SU-DHL-6 (cell line): Measurements from ENCODE around the gene AFAP1.

Source experiments
- H2AFZ ChIP-seq: fragments of 200-600 bp; sonication (generic); 2 replicates; pipeline ENCODE4 v1.6.1; 2014; ENCODE audit warnings: low read depth, mild to moderate bottlenecking, moderate library complexity, mixed read lengths, antibody characterized with exemption, low read length; ENCODE audit not compliant: severe bottlenecking
- H3F3A ChIP-seq: fragments of 200-600 bp; shearing (Covaris generic); 2 replicates; pipeline ENCODE4 v1.6.0; 2016; ENCODE audit warnings: antibody characterized with exemption, mild to moderate bottlenecking; ENCODE audit not compliant: insufficient read depth
- H3K27ac ChIP-seq: fragments of 200-600 bp; sonication (generic); 2 replicates; pipeline ENCODE4 v1.5.1; 2016; ENCODE audit warnings: low read depth, mild to moderate bottlenecking, low read length, moderate library complexity, mixed read lengths
- H3K27me3 ChIP-seq: fragments of 200-600 bp; sonication (generic), shearing (Covaris generic); 2 replicates; pipeline ENCODE4 v1.6.0; 2014; ENCODE audit warnings: mild to moderate bottlenecking, low read length
- H3K36me3 ChIP-seq: fragments of 200-600 bp; sonication (generic); 2 replicates; pipeline ENCODE4 v1.6.1; 2014; ENCODE audit warnings: mild to moderate bottlenecking, low read length, mixed read lengths
- H3K4me2 ChIP-seq: fragments of 300-600, 200-600 bp; shearing (Covaris generic), sonication (generic); 2 replicates; pipeline ENCODE4 v1.6.0; 2014; ENCODE audit warnings: low read length, low read depth, mild to moderate bottlenecking; ENCODE audit not compliant: poor library complexity, severe bottlenecking
- H3K4me3 ChIP-seq: fragments of 200-600 bp; sonication (generic); 2 replicates; pipeline ENCODE4 v1.5.1; 2014; ENCODE audit warnings: antibody characterized with exemption, low read length, mild to moderate bottlenecking, mixed read lengths; ENCODE audit not compliant: insufficient read depth, poor library complexity, severe bottlenecking
- H3K79me2 ChIP-seq: fragments of 200-600 bp; sonication (generic); 2 replicates; pipeline ENCODE4 v1.6.1; 2014; ENCODE audit warnings: mild to moderate bottlenecking, low read length, moderate library complexity; ENCODE audit not compliant: insufficient read depth
- H3K9ac ChIP-seq: fragments of 200-600 bp; sonication (generic); 2 replicates; pipeline ENCODE4 v1.7.0; 2014; ENCODE audit warnings: mild to moderate bottlenecking, low read length
- H3K9me2 ChIP-seq: fragments of 200-600 bp; sonication (generic); replicated peaks from 2 replicates; pipeline ENCODE4 v1.6.1; 2014; ENCODE audit warnings: low read length; ENCODE audit not compliant: insufficient read depth
- H3K9me3 ChIP-seq: fragments of 200-600 bp; sonication (generic); 2 replicates; pipeline ENCODE4 v1.6.1; 2014; ENCODE audit warnings: low read length, mixed read lengths; ENCODE audit not compliant: insufficient read depth
- H4K20me1 ChIP-seq: fragments of 200-600 bp; sonication (generic); 2 replicates; pipeline ENCODE4 v1.6.1; 2014; ENCODE audit warnings: low read depth, mild to moderate bottlenecking, antibody characterized with exemption, low read length, moderate library complexity, mixed read lengths
- EZH2phosphoT487 ChIP-seq: fragments of 200-600 bp; sonication (generic), shearing (Covaris generic); conservative IDR thresholded peaks from 2 replicates; pipeline ENCODE4 v1.6.1; 2018; ENCODE audit warnings: mild to moderate bottlenecking, antibody characterized with exemption, low read length, moderate library complexity, mixed read lengths
- TF ChIP-seq, protein P1 (sequence below): fragments of 200-600 bp; sonication (generic); IDR thresholded peaks from one replicate; pipeline ENCODE4 v1.5.1; 2017; ENCODE audit warnings: antibody characterized with exemption, mild to moderate bottlenecking, low read length, moderate library complexity; ENCODE audit not compliant: insufficient read depth, poor library complexity, severe bottlenecking

AFAP1 gene

DNA sequence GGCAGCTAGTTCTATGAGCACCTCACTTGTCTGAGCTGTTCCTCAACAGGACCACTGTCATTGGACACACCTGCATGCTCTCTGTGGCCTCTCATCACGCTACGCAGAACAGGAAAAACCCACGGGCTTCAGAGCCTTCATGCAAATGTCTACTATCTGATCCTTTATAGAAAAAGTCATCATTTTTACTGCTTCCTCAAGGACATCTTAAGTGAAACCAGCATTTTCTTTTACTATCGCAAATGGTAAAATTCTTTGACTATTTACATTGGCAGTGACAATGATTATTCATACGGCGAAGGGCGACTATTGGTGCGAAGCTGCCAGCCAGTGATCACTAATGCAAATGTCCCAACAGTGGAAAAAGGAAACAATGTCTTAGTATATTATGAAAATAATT lies 147.0 kb downstream of the AFAP1 start:
- H3K79me2 ChIP-seq, result no peaks in the 10 kb centered on the region
- no peak overlapping the region for H3K4me3 ChIP-seq
- H3K4me2 ChIP-seq, result no peak overlapping the region
- TF ChIP-seq, protein P1, sequence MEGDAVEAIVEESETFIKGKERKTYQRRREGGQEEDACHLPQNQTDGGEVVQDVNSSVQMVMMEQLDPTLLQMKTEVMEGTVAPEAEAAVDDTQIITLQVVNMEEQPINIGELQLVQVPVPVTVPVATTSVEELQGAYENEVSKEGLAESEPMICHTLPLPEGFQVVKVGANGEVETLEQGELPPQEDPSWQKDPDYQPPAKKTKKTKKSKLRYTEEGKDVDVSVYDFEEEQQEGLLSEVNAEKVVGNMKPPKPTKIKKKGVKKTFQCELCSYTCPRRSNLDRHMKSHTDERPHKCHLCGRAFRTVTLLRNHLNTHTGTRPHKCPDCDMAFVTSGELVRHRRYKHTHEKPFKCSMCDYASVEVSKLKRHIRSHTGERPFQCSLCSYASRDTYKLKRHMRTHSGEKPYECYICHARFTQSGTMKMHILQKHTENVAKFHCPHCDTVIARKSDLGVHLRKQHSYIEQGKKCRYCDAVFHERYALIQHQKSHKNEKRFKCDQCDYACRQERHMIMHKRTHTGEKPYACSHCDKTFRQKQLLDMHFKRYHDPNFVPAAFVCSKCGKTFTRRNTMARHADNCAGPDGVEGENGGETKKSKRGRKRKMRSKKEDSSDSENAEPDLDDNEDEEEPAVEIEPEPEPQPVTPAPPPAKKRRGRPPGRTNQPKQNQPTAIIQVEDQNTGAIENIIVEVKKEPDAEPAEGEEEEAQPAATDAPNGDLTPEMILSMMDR, result no peak
- no peak for TF ChIP-seq EZH2phosphoT487
- H4K20me1 ChIP-seq, result no peaks in the 10 kb centered on the region
- H3K27ac ChIP-seq, result no peak overlapping the region
- no peaks in the 10 kb centered on the region for H3K36me3 ChIP-seq
- H3K27me3 ChIP-seq, result no peaks in the 10 kb centered on the region; the same call in 1 of the 2 replicates
- H3K9me2 ChIP-seq, result no peaks in the 10 kb centered on the region
- H3K9me3 ChIP-seq, result no peaks in the 10 kb centered on the region
- no peak overlapping the region for H2AFZ ChIP-seq
- H3K9ac ChIP-seq, result no peak overlapping the region
- H3F3A ChIP-seq, result no peaks in the 10 kb centered on the region

DNA sequence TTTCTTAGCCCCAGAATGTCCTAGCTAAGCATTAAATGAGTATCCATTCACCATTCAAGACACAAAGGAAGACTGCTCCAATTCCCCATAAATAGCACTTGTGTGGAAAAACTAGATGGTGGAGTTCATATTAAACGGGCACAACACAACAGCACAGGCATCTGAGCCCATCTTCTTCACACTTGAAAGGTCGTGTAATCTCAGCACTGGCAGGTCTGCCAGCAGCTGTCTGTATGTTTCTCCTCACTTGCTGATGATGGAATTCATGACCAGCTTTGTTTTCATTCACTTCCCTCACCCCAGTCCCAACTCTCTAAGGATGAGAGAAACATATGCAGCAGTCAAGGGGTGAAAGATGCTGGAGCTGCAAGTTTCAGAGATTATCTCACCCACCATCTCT lies 148.7 kb downstream of the AFAP1 start:
- no peaks in the 10 kb centered on the region; the same call in 1 of the 2 replicates for H3K27me3 ChIP-seq
- no peak overlapping the region for H3K4me2 ChIP-seq

DNA sequence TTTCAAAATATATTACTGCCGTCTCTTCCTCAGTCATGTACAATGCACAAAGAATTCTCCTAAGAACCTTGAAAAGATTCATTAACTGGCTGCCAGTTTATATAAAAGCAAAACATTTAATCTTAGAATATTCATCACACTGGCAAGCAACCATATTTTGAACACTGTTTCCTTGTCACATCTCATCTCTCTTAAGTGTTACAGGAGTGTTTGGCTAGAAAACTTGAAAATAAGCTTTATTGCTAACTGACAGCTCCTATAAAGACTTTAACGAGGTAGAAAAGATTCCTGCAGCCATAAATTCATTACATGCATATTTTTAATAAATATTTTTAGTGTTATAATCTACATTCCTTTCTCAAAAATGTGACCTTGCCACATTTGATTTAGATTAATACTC lies 149.6 kb downstream of the AFAP1 start:
- Histone ChIP-seq H3K9ac (no peak overlapping the region), H3K27me3 (no peaks in the 10 kb centered on the region; the same call in 1 of the 2 replicates), H4K20me1 (no peaks in the 10 kb centered on the region), H3K79me2 (no peaks in the 10 kb centered on the region), H3F3A (no peaks in the 10 kb centered on the region), H3K36me3 (no peaks in the 10 kb centered on the region), H3K9me2 (no peaks in the 10 kb centered on the region), H3K4me3 (no peak overlapping the region), H3K9me3 (no peaks in the 10 kb centered on the region), H3K27ac (no peak overlapping the region), H3K4me2 (no peak overlapping the region), H2AFZ (no peak overlapping the region)
- TF ChIP-seq, protein P1, result no peak

More for the DNA sequence above, 148.7 kb downstream of the AFAP1 start:
- Histone ChIP-seq H3K4me3 (no peak overlapping the region), H3K27ac (no peak overlapping the region), H2AFZ (no peak overlapping the region), H3K9ac (no peak overlapping the region), H3K79me2 (no peaks in the 10 kb centered on the region), H4K20me1 (no peaks in the 10 kb centered on the region), H3K36me3 (no peaks in the 10 kb centered on the region), H3F3A (no peaks in the 10 kb centered on the region), H3K9me3 (no peaks in the 10 kb centered on the region), H3K9me2 (no peaks in the 10 kb centered on the region)
- no peak for TF ChIP-seq EZH2phosphoT487
- TF ChIP-seq, protein P1, result no peak
